Panc1 (cell line): ENCODE results near the gene EPHB6. TPM values are rescaled to one million over a fixed set of nuclear protein-coding genes. Genes with fewer than 3 reads are reported as not detected.

ENCODE experiments used
- ATAC-seq: fragments of 200-7000 bp; cut with Tn5 transposase; 2 replicates; pipeline ENCODE4 v1.9.1; 2020; ENCODE audit warnings: mild to moderate bottlenecking, moderate library complexity
- BruUV-seq: library from RNA; stranded (reverse); fragments of 400-500 nt; replicated peaks from 2 replicates; lab custom pipeline; 2021; lab: Mats Ljungman, UMichigan
- CTCF ChIA-PET: fragments of 300-600 bp; sonication (Branson Sonifier 250); formaldehyde crosslinking; loops from one replicate; lab custom pipeline; 2022; ENCODE audit warnings: antibody characterized with exemption; lab: Charles Lee
- POLR2A ChIA-PET: fragments of 300-600 bp; sonication (Branson Sonifier 250); formaldehyde crosslinking; loops from one replicate; lab custom pipeline; 2022; ENCODE audit warnings: antibody characterized with exemption; lab: Charles Lee
- DNase-seq: peaks from one replicate; pipeline ENCODE4 v3.0.0-alpha.2; 2010; ENCODE audit warnings: low read depth, low spot score
- H3K27ac ChIP-seq: 2 replicates; pipeline ENCODE4 v1.5.1; 2011; ENCODE audit warnings: mild to moderate bottlenecking, low read length, inconsistent platforms
- H3K27me3 ChIP-seq: fragments of 200-500 bp; sonication (Bioruptor generic); 2 replicates; pipeline ENCODE4 v1.6.0; 2014; ENCODE audit warnings: low read length, inconsistent platforms; ENCODE audit not compliant: control insufficient read depth, insufficient read depth
- H3K36me3 ChIP-seq: fragments of 200-500 bp; sonication (Bioruptor generic); 2 replicates; pipeline ENCODE4 v1.5.1; 2014; ENCODE audit warnings: inconsistent platforms, mild to moderate bottlenecking, low read length, moderate library complexity; ENCODE audit not compliant: control insufficient read depth, insufficient read depth
- H3K4me1 ChIP-seq: 2 replicates; pipeline ENCODE4 v1.5.1; 2011; ENCODE audit warnings: inconsistent platforms, mild to moderate bottlenecking, low read length, moderate library complexity; ENCODE audit not compliant: control insufficient read depth, insufficient read depth
- H3K4me3 ChIP-seq, 2 experiments: 2 replicates each; pipeline ENCODE4 v1.5.1; 2011 to 2012; ENCODE audit warnings: low read depth in 2 of 2, low read length in 2 of 2, mild to moderate bottlenecking in 2 of 2, inconsistent platforms in 1 of 2, moderate library complexity in 1 of 2
- H3K9me3 ChIP-seq: fragments of 200-500 bp; sonication (Bioruptor generic); 2 replicates; pipeline ENCODE4 v1.5.1; 2014; ENCODE audit warnings: low read depth, mild to moderate bottlenecking, inconsistent platforms, low read length, moderate library complexity; ENCODE audit not compliant: control insufficient read depth, insufficient read depth
- CTCF ChIP-seq: fragments of 450-650 bp; IDR thresholded peaks from 2 replicates; pipeline ENCODE4 v1.5.1; 2017; ENCODE audit warnings: mild to moderate bottlenecking
- POLR2AphosphoS5 ChIP-seq: IDR thresholded peaks from 2 replicates; pipeline ENCODE4 v1.6.1; 2012; ENCODE audit warnings: mild to moderate bottlenecking, low read depth, low read length, moderate library complexity
- REST ChIP-seq, 2 experiments: IDR thresholded peaks; 2 replicates each; pipeline ENCODE4 v1.6.1; 2011 to 2012; ENCODE audit warnings: low read depth in 2 of 2, control low read depth in 1 of 2, low read length in 1 of 2, mild to moderate bottlenecking in 1 of 2, moderate library complexity in 1 of 2; ENCODE audit not compliant: insufficient read depth in 1 of 2
- SIN3A ChIP-seq: IDR thresholded peaks from 2 replicates; pipeline ENCODE4 v1.6.1; 2012; ENCODE audit warnings: low read depth, mild to moderate bottlenecking, low read length, moderate library complexity, borderline replicate concordance; ENCODE audit not compliant: insufficient read depth
- TCF7L2 ChIP-seq: IDR thresholded peaks from 2 replicates; pipeline ENCODE4 v1.6.1; 2011; ENCODE audit warnings: mild to moderate bottlenecking, low read depth, low read length, inconsistent platforms
- in situ Hi-C: cut with HindIII; loops from 2 replicates; pipeline ENCODE4 v1.10.0; 2016; ENCODE audit warnings: low sequenced_read_pairs, low pct_unique_long_range_greater_than_20kb
- intact Hi-C: fragments of 100-400 bp; cut with micrococcal nuclease; formaldehyde crosslinking; loops from one replicate; pipeline ENCODE4 v1.10.0; 2022; ENCODE audit not compliant: unreplicated experiment
- total RNA-seq: library from RNA; stranded (reverse); gene quantifications from one replicate; pipeline ENCODE4 v1.2.1, GENCODE V29; 2021; ENCODE audit not compliant: unreplicated experiment

Gene EPHB6
- total RNA-seq, 1 experiment from 2014 or later: 0.54 TPM

GRCh38 chr7:142910481-142910880, 55.6 kb downstream of the EPHB6 start:
- TF ChIP-seq REST (IDR thresholded peaks at IDR 0.05; ENCODE audit: insufficient read depth in 1 of 2, low read depth in 2 of 2, low read length in 1 of 2): no peak
- TF ChIP-seq SIN3A: no peak
- no peak for TF ChIP-seq CTCF
- no peak for TF ChIP-seq POLR2AphosphoS5
- TF ChIP-seq TCF7L2: no peak
- Histone ChIP-seq H3K4me3 (no peak overlapping the region), H3K9me3 (peaks cover 4% of the 10 kb centered on the region; the same call in 1 of the 2 replicates), H3K36me3 (no peaks in the 10 kb centered on the region), H3K4me1 (no peaks in the 10 kb centered on the region), H3K27ac (no peak overlapping the region), H3K27me3 (no peaks in the 10 kb centered on the region; the same call in 1 of the 2 replicates)
- DNase-seq: no peak
- ChIA-PET POLR2A (no interaction called here), CTCF (no interaction called here)
- intact Hi-C loops: no loop called here
- no peak for ATAC-seq
- no TSS peak for BruUV-seq
- in situ Hi-C loops: no loop called here

GRCh38 chr7:142913051-142913450, 58.2 kb downstream of the EPHB6 start:
- H3K36me3 ChIP-seq: no peaks in the 10 kb centered on the region
- POLR2A ChIA-PET: no interaction called here
- ATAC-seq: no peak
- no peak overlapping the region for H3K4me3 ChIP-seq
- H3K4me1 ChIP-seq: no peaks in the 10 kb centered on the region
- CTCF ChIA-PET: no interaction called here
- H3K27ac ChIP-seq: no peak overlapping the region
- intact Hi-C loops: no loop called here
- TF ChIP-seq SIN3A (no peak), REST (IDR thresholded peaks at IDR 0.05; ENCODE audit: insufficient read depth in 1 of 2, low read depth in 2 of 2, low read length in 1 of 2) (no peak), POLR2AphosphoS5 (no peak), TCF7L2 (no peak), CTCF (no peak)
- in situ Hi-C loops: no loop called here
- BruUV-seq: no TSS peak
- no peak for DNase-seq
- H3K27me3 ChIP-seq: no peaks in the 10 kb centered on the region; the same call in 1 of the 2 replicates
- H3K9me3 ChIP-seq: no peaks in the 10 kb centered on the region
